D721Med (cell line): ENCODE data around the gene HEATR3.

Experiments
- DNase-seq: peaks from one replicate; pipeline ENCODE4 v3.0.0; 2011; ENCODE audit warnings: low spot score; ENCODE audit not compliant: insufficient read length
- FAIRE-seq: peaks from 2 replicates; lab custom pipeline; 2011; peaks lifted over from hg19 to GRCh38; lab: Jason Lieb, UNC
- TF ChIP-seq, protein P1 (sequence below): IDR thresholded peaks from 2 replicates; pipeline ENCODE4 v1.5.1; 2012; ENCODE audit warnings: mild to moderate bottlenecking, control low read depth; ENCODE audit not compliant: insufficient read depth; ENCODE audit errors: missing control alignments

Gene HEATR3

GRCh38 chr16:50102051-50102746 lies 36.4 kb downstream of the HEATR3 start:
- TF ChIP-seq, protein P1, sequence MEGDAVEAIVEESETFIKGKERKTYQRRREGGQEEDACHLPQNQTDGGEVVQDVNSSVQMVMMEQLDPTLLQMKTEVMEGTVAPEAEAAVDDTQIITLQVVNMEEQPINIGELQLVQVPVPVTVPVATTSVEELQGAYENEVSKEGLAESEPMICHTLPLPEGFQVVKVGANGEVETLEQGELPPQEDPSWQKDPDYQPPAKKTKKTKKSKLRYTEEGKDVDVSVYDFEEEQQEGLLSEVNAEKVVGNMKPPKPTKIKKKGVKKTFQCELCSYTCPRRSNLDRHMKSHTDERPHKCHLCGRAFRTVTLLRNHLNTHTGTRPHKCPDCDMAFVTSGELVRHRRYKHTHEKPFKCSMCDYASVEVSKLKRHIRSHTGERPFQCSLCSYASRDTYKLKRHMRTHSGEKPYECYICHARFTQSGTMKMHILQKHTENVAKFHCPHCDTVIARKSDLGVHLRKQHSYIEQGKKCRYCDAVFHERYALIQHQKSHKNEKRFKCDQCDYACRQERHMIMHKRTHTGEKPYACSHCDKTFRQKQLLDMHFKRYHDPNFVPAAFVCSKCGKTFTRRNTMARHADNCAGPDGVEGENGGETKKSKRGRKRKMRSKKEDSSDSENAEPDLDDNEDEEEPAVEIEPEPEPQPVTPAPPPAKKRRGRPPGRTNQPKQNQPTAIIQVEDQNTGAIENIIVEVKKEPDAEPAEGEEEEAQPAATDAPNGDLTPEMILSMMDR: no peak
- DNase-seq (no peak), FAIRE-seq (no peak)

- TF ChIP-seq, protein P1: no peak
- FAIRE-seq: no peak
- no peak for DNase-seq
These were observed 38.0 kb downstream of the HEATR3 start for GRCh38 chr16:50103764-50104163.

DNA sequence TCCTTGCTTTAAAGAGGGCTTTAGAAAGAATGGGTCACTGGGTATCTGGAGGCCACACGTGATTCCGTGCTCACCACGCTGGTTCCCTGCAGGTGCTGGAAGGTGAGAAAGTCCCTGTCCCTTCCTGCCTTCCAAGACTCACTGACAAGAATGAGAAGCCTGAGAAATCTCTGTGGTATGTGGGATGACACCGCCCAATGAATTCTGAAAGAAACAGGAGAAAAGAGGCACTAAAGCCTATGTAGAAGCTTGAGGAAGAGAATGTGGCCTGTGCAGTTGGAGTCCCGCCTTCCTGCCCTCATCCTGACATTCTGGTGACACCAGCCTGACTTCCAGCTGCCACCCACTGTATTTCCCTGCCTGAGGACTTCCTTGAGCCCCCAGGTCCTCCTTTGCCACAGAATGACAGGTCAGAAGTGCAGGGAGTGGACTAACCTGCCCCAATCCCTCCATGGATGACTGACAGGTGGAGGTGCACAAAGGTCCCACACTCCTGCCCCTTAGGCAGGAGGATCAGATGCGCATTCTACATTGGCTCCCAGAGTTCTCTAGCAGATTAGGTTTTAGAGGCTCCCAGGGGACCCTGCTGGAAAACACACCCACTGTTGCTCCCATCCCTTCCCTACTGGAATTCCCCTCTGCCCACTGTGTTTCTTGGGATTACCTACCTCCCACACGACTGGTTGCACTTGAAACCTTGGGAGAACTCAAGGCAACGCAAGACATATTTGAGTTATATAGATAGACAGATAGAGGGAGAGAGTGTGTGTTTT lies 48.8 kb downstream of the HEATR3 start:
- DNase-seq (no peak), FAIRE-seq (no peak)
- TF ChIP-seq, protein P1: no peak

DNA sequence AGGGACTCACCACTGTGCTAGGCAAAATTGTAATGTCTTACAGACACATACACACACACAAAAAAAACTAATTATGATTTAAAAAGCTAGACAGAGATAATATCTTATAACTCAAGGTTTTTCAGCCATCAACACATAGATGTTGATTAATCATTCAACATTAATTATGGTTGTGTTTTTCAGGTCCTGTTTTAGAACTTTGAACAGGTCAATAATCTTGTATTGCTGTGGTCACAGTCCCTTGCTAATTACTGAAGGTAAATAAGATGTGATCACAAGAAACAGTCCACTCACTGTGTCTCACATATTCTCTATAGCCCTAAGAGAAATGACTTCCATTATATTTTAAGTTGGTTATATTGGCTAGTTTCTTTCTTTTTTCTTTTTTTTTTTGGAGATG lies 54.9 kb downstream of the HEATR3 start:
- DNase-seq: no peak
- TF ChIP-seq, protein P1: no peak
- FAIRE-seq: no peak

GRCh38 chr16:50121278-50121677 lies 55.5 kb downstream of the HEATR3 start:
- no peak for DNase-seq
- TF ChIP-seq, protein P1: no peak
- FAIRE-seq: no peak

- no peak for FAIRE-seq
- no peak for DNase-seq
- TF ChIP-seq, protein P1: no peak
These were observed 56.1 kb downstream of the HEATR3 start for GRCh38 chr16:50121721-50122445.
